ACC112 (cell line): ENCODE data around the gene CRELD1.

Source experiments
- H2AFZ ChIP-seq: fragments of 200-600 bp; sonication (generic); one replicate; pipeline ENCODE4 v1.6.0; 2017; ENCODE audit warnings: antibody characterized with exemption, low read length; ENCODE audit not compliant: unreplicated experiment
- H3K27ac ChIP-seq: fragments of 200-600 bp; sonication (generic); 2 replicates; pipeline ENCODE4 v1.5.1; 2014; ENCODE audit warnings: low read depth, mild to moderate bottlenecking, antibody characterized with exemption, low read length, moderate library complexity
- H3K27me3 ChIP-seq: fragments of 200-600 bp; sonication (generic); 2 replicates; pipeline ENCODE4 v1.6.1; 2014; ENCODE audit warnings: mild to moderate bottlenecking, antibody characterized with exemption, low read length, moderate library complexity, mixed read lengths; ENCODE audit not compliant: insufficient read depth
- H3K36me3 ChIP-seq: fragments of 200-600 bp; sonication (generic); 2 replicates; pipeline ENCODE4 v1.6.1; 2016; ENCODE audit warnings: mild to moderate bottlenecking, antibody characterized with exemption, low read length, moderate library complexity, mixed read lengths; ENCODE audit not compliant: insufficient read depth
- H3K4me1 ChIP-seq: fragments of 200-600 bp; sonication (generic); one replicate; pipeline ENCODE4 v1.6.1; 2016; ENCODE audit warnings: low read length, mixed read lengths; ENCODE audit not compliant: insufficient read depth, unreplicated experiment, control insufficient read depth
- H3K4me3 ChIP-seq: fragments of 200-600 bp; sonication (generic); 2 replicates; pipeline ENCODE4 v1.5.1; 2014; ENCODE audit warnings: mild to moderate bottlenecking, low read depth, low read length
- H3K79me2 ChIP-seq: fragments of 200-600 bp; sonication (generic); one replicate; pipeline ENCODE4 v1.6.0; 2016; ENCODE audit warnings: low read length; ENCODE audit not compliant: control insufficient read depth, unreplicated experiment, insufficient read depth

CRELD1 gene

GRCh38 chr3:9965200-9965875 is 31.7 kb downstream of the CRELD1 start:
- Histone ChIP-seq H3K4me1 (peaks cover 10% of the 10 kb centered on the region), H3K4me3 (no peak overlapping the region), H3K27ac (no peak overlapping the region), H3K27me3 (no peaks in the 10 kb centered on the region), H2AFZ (no peak overlapping the region), H3K36me3 (peaks cover 36% of the 10 kb centered on the region), H3K79me2 (no peaks in the 10 kb centered on the region)

DNA sequence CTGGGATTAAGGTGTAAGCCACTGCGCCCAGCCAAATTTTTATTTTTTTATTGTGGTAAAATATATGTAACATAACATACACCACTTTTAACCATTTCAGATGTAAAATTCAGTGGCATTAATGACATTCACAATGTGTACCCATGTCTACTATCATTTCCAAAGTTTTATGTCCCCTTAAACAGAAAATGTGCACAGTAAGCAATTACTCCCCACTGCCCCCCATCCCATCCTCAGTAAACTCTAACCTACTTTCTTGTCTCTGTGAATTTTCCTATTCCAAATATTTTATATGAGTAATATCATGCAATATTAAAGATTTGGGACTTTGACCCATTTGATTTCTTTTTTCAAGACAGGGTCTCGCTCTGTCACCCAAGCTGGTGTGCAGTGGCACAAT is 33.2 kb downstream of the CRELD1 start:
- Histone ChIP-seq H3K79me2 (no peaks in the 10 kb centered on the region), H3K36me3 (peaks cover 41% of the 10 kb centered on the region), H3K4me1 (peaks cover 25% of the 10 kb centered on the region), H3K4me3 (no peak overlapping the region), H2AFZ (no peak overlapping the region), H3K27ac (no peak overlapping the region), H3K27me3 (no peaks in the 10 kb centered on the region)

- peaks cover 2% of the 10 kb centered on the region for H3K79me2 ChIP-seq
- peaks cover 45% of the 10 kb centered on the region for H3K36me3 ChIP-seq
These were observed 36.0 kb downstream of the CRELD1 start for GRCh38 chr3:9969632-9970019.

GRCh38 chr3:9970020-9970652 is 36.5 kb downstream of the CRELD1 start:
- Histone ChIP-seq H3K79me2 (peaks cover 2% of the 10 kb centered on the region), H3K27me3 (no peaks in the 10 kb centered on the region), H3K4me3 (peak overlapping the region; percentile 38; the same call in 1 of the 2 replicates), H2AFZ (no peak overlapping the region), H3K36me3 (peaks cover 47% of the 10 kb centered on the region), H3K4me1 (peaks cover 26% of the 10 kb centered on the region), H3K27ac (peak overlapping the region; percentile 96)

More at GRCh38 chr3:9969632-9970019, 36.0 kb downstream of the CRELD1 start:
- H3K4me1 ChIP-seq, result peaks cover 26% of the 10 kb centered on the region
- peak overlapping the region; percentile 38; the same call in 1 of the 2 replicates for H3K4me3 ChIP-seq
- H2AFZ ChIP-seq, result no peak overlapping the region
- H3K27ac ChIP-seq, result peak overlapping the region; percentile 96
- H3K27me3 ChIP-seq, result no peaks in the 10 kb centered on the region

DNA sequence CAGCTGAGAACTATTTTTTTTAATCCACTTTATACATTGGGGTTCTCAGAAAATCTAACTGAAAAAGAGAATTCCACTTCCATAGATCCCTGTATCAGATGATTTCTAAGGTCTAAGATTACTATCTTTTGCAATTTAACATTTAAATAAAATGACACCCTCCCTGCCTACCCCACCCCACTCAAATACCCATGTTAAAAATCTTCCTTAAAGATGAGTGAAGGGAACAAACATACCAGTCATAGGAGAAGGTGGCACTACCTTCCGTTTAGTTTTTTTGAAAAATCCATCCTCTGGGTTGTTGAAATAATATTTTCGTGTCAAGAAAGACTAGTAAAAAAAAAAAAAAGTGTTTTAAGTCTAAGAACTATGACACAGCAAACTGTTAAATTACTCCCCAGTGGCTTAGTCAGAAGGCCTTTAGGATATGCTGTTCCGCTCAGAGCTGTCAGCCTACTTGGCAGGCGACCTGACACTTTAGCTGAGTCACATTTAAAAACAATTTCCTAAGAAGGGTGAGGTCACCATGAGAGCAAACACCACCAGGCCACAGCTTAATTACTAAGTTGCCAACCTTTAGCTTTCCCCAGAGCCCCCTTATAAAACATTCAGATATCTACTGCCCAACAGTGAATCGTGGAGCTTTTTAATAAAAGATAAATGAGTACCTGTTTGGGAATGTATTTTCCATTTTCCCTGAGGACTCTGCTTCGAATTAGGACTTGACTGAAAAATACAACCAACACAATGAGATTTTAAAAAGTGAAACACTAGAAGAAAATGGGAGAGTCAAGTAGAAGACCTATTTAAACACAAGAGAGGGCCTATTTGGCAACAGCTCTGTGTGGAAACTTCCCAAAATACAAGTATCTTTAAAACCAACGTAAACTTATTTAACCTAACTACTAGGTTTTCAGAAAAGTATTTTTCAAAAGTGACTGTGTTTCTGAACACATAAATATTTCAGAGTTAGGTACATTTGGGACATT is 43.4 kb downstream of the CRELD1 start:
- Histone ChIP-seq H2AFZ (no peak overlapping the region), H3K4me3 (peak overlapping the region; percentile 39; the same call in 1 of the 2 replicates), H3K27me3 (no peaks in the 10 kb centered on the region), H3K36me3 (peaks cover 14% of the 10 kb centered on the region; the same call in 1 of the 2 replicates), H3K79me2 (peaks cover 19% of the 10 kb centered on the region), H3K4me1 (peaks cover 36% of the 10 kb centered on the region), H3K27ac (peak overlapping the region; percentile 90)

GRCh38 chr3:9978710-9979305 is 45.2 kb downstream of the CRELD1 start:
- Histone ChIP-seq H3K79me2 (peaks cover 26% of the 10 kb centered on the region), H2AFZ (no peak overlapping the region), H3K27ac (peak overlapping the region; percentile 63), H3K36me3 (peaks cover 9% of the 10 kb centered on the region; the same call in 1 of the 2 replicates), H3K4me1 (peaks cover 36% of the 10 kb centered on the region), H3K27me3 (no peaks in the 10 kb centered on the region), H3K4me3 (no peak overlapping the region)

GRCh38 chr3:9980251-9980650 is 46.6 kb downstream of the CRELD1 start:
- H3K4me1 ChIP-seq, result peaks cover 38% of the 10 kb centered on the region
- H3K4me3 ChIP-seq, result no peak overlapping the region
- H3K27ac ChIP-seq, result no peak overlapping the region; the same call in 1 of the 2 replicates
- peaks cover under 1% of the 10 kb centered on the region; the same call in 1 of the 2 replicates for H3K36me3 ChIP-seq
- H3K79me2 ChIP-seq, result peaks cover 32% of the 10 kb centered on the region
- no peak overlapping the region for H2AFZ ChIP-seq
- H3K27me3 ChIP-seq, result no peaks in the 10 kb centered on the region

- Histone ChIP-seq H3K27me3 (no peaks in the 10 kb centered on the region), H3K4me1 (peaks cover 11% of the 10 kb centered on the region), H2AFZ (no peak overlapping the region), H3K36me3 (no peaks in the 10 kb centered on the region; the same call in 1 of the 2 replicates), H3K27ac (peak overlapping the region; percentile 17; the same call in 1 of the 2 replicates), H3K4me3 (peak overlapping the region; percentile 92), H3K79me2 (peaks cover 51% of the 10 kb centered on the region)
These were observed 52.6 kb downstream of the CRELD1 start for GRCh38 chr3:9986230-9986725.

GRCh38 chr3:9994086-9994844 is 60.6 kb downstream of the CRELD1 start:
- H2AFZ ChIP-seq, result no peak overlapping the region
- H3K36me3 ChIP-seq, result peaks cover 7% of the 10 kb centered on the region
- H3K4me1 ChIP-seq, result peaks cover 20% of the 10 kb centered on the region
- peak overlapping the region; percentile 29; the same call in 1 of the 2 replicates for H3K4me3 ChIP-seq
- no peaks in the 10 kb centered on the region for H3K27me3 ChIP-seq
- H3K79me2 ChIP-seq, result peaks cover 36% of the 10 kb centered on the region
- H3K27ac ChIP-seq, result peak overlapping the region; percentile 39
